C4-2B (cell line): ENCODE results near the gene PSMB10.

Experiments used
- ZFX ChIP-seq: fragments of 450-650 bp; IDR thresholded peaks from 2 replicates; pipeline ENCODE4 v1.6.1; 2017
- TF ChIP-seq, protein P1 (sequence below): fragments of 450-650 bp; conservative IDR thresholded peaks from 2 replicates; pipeline ENCODE4 v1.5.1; 2017; ENCODE audit warnings: mild to moderate bottlenecking

GRCh38 chr16:67946966-67947558 lies 10.4 kb upstream of the PSMB10 start:
- TF ChIP-seq, protein P1, sequence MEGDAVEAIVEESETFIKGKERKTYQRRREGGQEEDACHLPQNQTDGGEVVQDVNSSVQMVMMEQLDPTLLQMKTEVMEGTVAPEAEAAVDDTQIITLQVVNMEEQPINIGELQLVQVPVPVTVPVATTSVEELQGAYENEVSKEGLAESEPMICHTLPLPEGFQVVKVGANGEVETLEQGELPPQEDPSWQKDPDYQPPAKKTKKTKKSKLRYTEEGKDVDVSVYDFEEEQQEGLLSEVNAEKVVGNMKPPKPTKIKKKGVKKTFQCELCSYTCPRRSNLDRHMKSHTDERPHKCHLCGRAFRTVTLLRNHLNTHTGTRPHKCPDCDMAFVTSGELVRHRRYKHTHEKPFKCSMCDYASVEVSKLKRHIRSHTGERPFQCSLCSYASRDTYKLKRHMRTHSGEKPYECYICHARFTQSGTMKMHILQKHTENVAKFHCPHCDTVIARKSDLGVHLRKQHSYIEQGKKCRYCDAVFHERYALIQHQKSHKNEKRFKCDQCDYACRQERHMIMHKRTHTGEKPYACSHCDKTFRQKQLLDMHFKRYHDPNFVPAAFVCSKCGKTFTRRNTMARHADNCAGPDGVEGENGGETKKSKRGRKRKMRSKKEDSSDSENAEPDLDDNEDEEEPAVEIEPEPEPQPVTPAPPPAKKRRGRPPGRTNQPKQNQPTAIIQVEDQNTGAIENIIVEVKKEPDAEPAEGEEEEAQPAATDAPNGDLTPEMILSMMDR: no peak; the same call in 1 of the 2 replicates
- TF ChIP-seq ZFX: no peak
